WERI-Rb-1 (cell line): ENCODE results near the gene BEST3.

Source experiments
- DNase-seq: peaks from one replicate; pipeline ENCODE4 v3.0.0-alpha.2; 2020
- H3K27ac ChIP-seq: fragments of 250-450 bp; sonication (Bioruptor Pico); 2 replicates; pipeline ENCODE4 v1.5.1; 2020; ENCODE audit warnings: mild to moderate bottlenecking, moderate library complexity
- H3K27me3 ChIP-seq: fragments of 250-450 bp; sonication (Bioruptor Pico); 2 replicates; pipeline ENCODE4 v1.5.1; 2021; ENCODE audit warnings: mild to moderate bottlenecking, low read depth, moderate library complexity; ENCODE audit not compliant: insufficient read depth, severe bottlenecking
- H3K36me3 ChIP-seq: fragments of 250-450 bp; sonication (Bioruptor Pico); 2 replicates; pipeline ENCODE4 v1.5.1; 2020; ENCODE audit warnings: mild to moderate bottlenecking, moderate library complexity
- H3K4me3 ChIP-seq: 2 replicates; pipeline ENCODE4 v1.5.1; 2011; ENCODE audit warnings: low read depth, mild to moderate bottlenecking, control low read depth, low read length
- H3K9me3 ChIP-seq: fragments of 250-450 bp; sonication (Bioruptor Pico); 2 replicates; pipeline ENCODE4 v1.5.1; 2021; ENCODE audit warnings: mild to moderate bottlenecking, moderate library complexity; ENCODE audit not compliant: severe bottlenecking
- TF ChIP-seq, protein P1 (sequence below): IDR thresholded peaks from 2 replicates; pipeline ENCODE4 v1.5.1; 2011; ENCODE audit warnings: low read depth, mild to moderate bottlenecking, control low read depth, inconsistent platforms, low read length

BEST3 gene

DNA sequence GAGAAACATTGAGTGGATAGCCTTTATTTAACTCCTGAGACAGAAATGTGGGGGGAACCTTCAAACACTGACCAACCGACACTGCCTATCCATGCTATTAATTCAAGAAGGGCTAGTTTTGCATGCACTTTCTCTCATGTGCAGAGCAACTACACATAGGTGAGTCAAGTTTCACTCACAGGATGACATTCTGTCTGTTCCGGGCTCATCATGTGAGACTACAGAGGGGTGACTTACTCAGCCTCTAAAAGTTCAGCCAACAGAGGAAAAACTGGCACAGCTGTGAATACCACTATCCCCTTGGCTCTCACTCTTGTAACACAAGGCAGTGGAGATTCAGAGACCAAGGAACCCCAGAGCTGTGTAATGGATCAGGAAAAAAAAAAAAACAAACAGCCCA lies 13.3 kb downstream of the BEST3 start:
- DNase-seq, result no peak
- TF ChIP-seq, protein P1, sequence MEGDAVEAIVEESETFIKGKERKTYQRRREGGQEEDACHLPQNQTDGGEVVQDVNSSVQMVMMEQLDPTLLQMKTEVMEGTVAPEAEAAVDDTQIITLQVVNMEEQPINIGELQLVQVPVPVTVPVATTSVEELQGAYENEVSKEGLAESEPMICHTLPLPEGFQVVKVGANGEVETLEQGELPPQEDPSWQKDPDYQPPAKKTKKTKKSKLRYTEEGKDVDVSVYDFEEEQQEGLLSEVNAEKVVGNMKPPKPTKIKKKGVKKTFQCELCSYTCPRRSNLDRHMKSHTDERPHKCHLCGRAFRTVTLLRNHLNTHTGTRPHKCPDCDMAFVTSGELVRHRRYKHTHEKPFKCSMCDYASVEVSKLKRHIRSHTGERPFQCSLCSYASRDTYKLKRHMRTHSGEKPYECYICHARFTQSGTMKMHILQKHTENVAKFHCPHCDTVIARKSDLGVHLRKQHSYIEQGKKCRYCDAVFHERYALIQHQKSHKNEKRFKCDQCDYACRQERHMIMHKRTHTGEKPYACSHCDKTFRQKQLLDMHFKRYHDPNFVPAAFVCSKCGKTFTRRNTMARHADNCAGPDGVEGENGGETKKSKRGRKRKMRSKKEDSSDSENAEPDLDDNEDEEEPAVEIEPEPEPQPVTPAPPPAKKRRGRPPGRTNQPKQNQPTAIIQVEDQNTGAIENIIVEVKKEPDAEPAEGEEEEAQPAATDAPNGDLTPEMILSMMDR, result no peak
- Histone ChIP-seq H3K4me3 (no peak overlapping the region), H3K27ac (no peak overlapping the region), H3K9me3 (no peaks in the 10 kb centered on the region), H3K27me3 (no peaks in the 10 kb centered on the region), H3K36me3 (no peaks in the 10 kb centered on the region)

DNA sequence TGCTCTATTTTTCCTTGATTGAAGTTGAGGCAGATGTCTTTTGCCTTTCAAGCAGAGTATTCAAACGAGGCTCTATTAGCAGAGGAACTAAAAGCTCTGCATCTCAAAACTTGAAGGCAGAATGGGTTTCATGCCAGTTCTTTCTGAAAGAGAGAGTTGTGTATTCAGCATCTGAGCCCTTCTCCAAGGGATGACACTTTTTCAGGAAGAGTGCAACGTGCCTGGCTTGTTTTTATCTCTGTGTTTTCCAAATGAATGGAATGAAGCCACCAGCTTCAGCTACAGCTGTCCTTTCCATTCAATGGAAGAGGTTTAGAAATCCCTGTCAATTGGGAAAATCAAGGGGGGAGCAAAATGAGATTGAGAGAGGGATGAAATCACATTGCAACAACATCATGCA lies 14.6 kb downstream of the BEST3 start:
- no peaks in the 10 kb centered on the region for H3K27me3 ChIP-seq
- no peak for DNase-seq
- H3K9me3 ChIP-seq, result no peaks in the 10 kb centered on the region
- TF ChIP-seq, protein P1, result no peak
- no peaks in the 10 kb centered on the region for H3K36me3 ChIP-seq
- H3K27ac ChIP-seq, result no peak overlapping the region
- no peak overlapping the region for H3K4me3 ChIP-seq

DNA sequence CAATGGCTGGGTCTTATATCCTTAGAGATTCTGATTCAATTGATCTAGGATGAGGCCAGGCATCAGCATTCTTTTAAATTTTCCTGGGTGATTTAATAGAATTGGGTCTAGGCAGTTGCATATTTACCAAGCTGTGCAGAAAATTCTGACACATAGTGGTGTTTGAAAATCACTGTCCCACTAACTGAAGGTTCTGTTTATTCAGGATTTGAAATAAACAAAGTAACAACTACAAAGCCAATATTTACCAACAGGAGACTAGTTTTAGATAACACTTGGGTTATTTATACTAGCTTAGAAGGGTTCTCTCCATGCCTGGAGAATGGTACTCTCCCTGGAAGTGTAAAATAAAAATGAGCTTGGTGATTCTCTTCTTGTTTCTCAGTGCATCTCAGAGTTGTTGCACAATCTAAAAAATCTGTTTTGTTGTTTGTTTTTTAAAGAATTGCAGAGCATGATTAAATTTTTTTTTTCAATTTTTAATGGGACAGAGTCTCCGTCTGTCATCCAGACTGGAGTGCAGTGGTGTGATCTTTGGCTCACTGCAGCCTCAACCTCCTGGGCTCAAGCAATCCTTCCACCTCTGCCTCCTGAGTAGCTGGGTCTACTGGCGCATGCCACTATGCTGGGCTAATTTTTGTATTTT lies 16.9 kb downstream of the BEST3 start:
- H3K27ac ChIP-seq, result no peak overlapping the region
- TF ChIP-seq, protein P1, result no peak
- no peak for DNase-seq

DNA sequence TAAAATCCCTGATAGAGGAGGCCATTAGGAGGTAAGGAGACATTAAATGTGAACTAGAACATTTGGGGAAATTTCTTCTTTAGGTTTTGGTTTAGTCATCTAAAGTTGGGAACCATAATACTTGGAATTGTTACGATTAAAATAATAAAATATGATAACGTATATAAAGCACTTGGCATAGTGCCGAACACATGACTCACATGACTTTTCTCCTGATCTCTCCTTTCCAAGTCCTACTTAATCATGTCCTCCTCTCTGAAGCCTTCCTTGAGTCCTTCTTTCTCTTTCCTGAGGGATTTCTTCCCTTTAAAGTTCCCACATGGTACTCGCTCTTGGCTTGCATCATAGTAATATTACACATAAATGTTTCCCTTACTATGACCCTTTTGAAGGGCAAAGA lies 20.0 kb downstream of the BEST3 start:
- Histone ChIP-seq H3K36me3 (no peaks in the 10 kb centered on the region), H3K9me3 (no peaks in the 10 kb centered on the region), H3K27me3 (no peaks in the 10 kb centered on the region), H3K27ac (no peak overlapping the region), H3K4me3 (no peak overlapping the region)
- TF ChIP-seq, protein P1, result no peak
- no peak for DNase-seq

More for the DNA sequence above, 16.9 kb downstream of the BEST3 start:
- no peaks in the 10 kb centered on the region for H3K36me3 ChIP-seq
- no peaks in the 10 kb centered on the region for H3K9me3 ChIP-seq
- no peak overlapping the region for H3K4me3 ChIP-seq
- no peaks in the 10 kb centered on the region for H3K27me3 ChIP-seq

DNA sequence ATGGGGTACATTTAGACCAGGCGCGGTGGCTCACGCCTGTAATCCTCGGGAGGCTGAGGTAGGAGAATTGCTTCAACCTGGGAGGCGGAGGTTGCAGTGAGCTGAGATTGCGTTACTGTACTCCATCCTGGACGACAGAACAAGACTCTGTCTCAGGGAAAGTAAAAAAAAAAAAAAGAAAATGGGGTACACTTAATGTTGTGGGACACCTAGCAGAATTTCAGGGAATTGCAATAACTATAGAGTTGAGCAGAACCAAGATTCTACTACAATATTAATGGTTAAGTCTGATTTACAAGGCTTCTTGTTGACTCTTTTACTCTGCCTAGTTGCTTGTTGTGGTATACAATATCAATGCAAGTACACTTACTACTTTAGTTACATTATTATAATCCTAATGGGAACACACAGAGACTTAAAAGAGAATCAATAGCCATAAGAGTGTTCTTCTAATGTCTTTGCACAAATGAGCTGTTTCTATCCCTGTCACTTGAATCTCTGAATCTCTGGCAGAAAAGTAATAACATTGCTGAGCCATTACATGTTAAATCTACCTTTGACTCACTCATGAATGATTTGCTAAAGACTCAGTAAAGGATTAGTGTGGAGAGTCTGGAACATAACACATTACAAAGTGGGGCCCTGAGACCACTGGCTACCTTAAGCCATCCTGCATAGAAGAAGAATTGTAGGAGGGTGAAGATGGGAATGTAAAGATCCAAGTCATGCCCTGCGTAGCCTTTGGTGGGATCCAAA lies 22.7 kb downstream of the BEST3 start:
- Histone ChIP-seq H3K27me3 (no peaks in the 10 kb centered on the region), H3K9me3 (no peaks in the 10 kb centered on the region), H3K4me3 (no peak overlapping the region), H3K27ac (no peak overlapping the region), H3K36me3 (no peaks in the 10 kb centered on the region)
- TF ChIP-seq, protein P1, result no peak
- DNase-seq, result no peak
